GM18858 (cell line): ENCODE results near the gene SMAD2.
"Not testable (repeated sequence)": the region's sequence is repeated elsewhere in the genome, so short reads cannot be mapped to it uniquely, and the experiment has no call there.

Experiments used
- ATAC-seq: cut with Tn5 transposase; IDR thresholded peaks from one replicate; pipeline ENCODE4 v1.9.1; 2021; ENCODE audit not compliant: unreplicated experiment

Gene SMAD2

GRCh38 chr18:47844828-47845498 is 85.5 kb downstream of the SMAD2 start:
- no peak for ATAC-seq

GRCh38 chr18:47842836-47843235 is 87.6 kb downstream of the SMAD2 start:
- ATAC-seq, result no peak

GRCh38 chr18:47838396-47838795 is 92.1 kb downstream of the SMAD2 start:
- no peak for ATAC-seq

GRCh38 chr18:47832348-47832747 is 98.1 kb downstream of the SMAD2 start:
- ATAC-seq, result no peak

- no peak for ATAC-seq
These were observed 99.1 kb downstream of the SMAD2 start for GRCh38 chr18:47831351-47831750.

GRCh38 chr18:47830772-47831171 is 99.7 kb downstream of the SMAD2 start:
- ATAC-seq, result no peak

- ATAC-seq, result no peak
These were observed 100.6 kb downstream of the SMAD2 start for GRCh38 chr18:47829831-47830230.

GRCh38 chr18:47828031-47828430 is 102.4 kb downstream of the SMAD2 start:
- not testable (repeated sequence) for ATAC-seq

GRCh38 chr18:47826157-47827074 is 104.0 kb downstream of the SMAD2 start:
- no peak for ATAC-seq

GRCh38 chr18:47821314-47821713 is 109.1 kb downstream of the SMAD2 start:
- ATAC-seq, result no peak

- ATAC-seq, result no peak
These were observed 112.7 kb downstream of the SMAD2 start for GRCh38 chr18:47817795-47818077.

GRCh38 chr18:47817017-47817794 is 113.3 kb downstream of the SMAD2 start:
- no peak for ATAC-seq

GRCh38 chr18:47815486-47816270 is 114.8 kb downstream of the SMAD2 start:
- no peak for ATAC-seq

GRCh38 chr18:47809420-47809819 is 121.0 kb downstream of the SMAD2 start:
- ATAC-seq, result no peak

GRCh38 chr18:47802802-47803201 is 127.7 kb downstream of the SMAD2 start:
- no peak for ATAC-seq

- no peak for ATAC-seq
These were observed 128.6 kb downstream of the SMAD2 start for GRCh38 chr18:47801817-47802216.

- no peak for ATAC-seq
These were observed 129.7 kb downstream of the SMAD2 start for GRCh38 chr18:47800756-47801155.

GRCh38 chr18:47800248-47800647 is 130.2 kb downstream of the SMAD2 start:
- no peak for ATAC-seq

GRCh38 chr18:47799376-47799775 is 131.1 kb downstream of the SMAD2 start:
- no peak for ATAC-seq

- ATAC-seq, result no peak
These were observed 132.1 kb downstream of the SMAD2 start for GRCh38 chr18:47798366-47798765.

- ATAC-seq, result no peak
These were observed 133.3 kb downstream of the SMAD2 start for GRCh38 chr18:47797126-47797525.
